Measurements from ENCODE around the gene ENTREP1.

DNA sequence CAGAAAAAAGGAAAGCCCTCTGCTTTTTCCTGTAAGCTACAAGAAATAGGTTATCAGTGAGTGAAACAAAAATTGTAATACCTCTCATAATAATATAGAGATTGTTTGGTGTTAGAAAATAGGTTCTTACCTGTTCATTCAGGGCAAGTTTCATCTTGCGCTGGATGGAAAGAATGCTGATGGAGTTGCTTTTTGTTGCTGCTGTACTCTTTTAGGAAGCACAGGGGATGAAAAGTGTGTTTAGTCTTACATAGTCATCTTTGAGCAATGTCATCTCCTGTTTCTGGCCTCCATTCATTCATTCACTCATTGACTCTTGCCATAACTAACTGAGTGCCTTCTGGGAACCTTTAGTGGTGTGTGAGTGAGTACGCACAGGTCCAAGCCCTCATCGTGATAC lies 6.4 kb downstream of the ENTREP1 start:
- TF ChIP-seq, protein P1, sequence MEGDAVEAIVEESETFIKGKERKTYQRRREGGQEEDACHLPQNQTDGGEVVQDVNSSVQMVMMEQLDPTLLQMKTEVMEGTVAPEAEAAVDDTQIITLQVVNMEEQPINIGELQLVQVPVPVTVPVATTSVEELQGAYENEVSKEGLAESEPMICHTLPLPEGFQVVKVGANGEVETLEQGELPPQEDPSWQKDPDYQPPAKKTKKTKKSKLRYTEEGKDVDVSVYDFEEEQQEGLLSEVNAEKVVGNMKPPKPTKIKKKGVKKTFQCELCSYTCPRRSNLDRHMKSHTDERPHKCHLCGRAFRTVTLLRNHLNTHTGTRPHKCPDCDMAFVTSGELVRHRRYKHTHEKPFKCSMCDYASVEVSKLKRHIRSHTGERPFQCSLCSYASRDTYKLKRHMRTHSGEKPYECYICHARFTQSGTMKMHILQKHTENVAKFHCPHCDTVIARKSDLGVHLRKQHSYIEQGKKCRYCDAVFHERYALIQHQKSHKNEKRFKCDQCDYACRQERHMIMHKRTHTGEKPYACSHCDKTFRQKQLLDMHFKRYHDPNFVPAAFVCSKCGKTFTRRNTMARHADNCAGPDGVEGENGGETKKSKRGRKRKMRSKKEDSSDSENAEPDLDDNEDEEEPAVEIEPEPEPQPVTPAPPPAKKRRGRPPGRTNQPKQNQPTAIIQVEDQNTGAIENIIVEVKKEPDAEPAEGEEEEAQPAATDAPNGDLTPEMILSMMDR (IDR thresholded peaks at IDR 0.05): no peak
- TF ChIP-seq ZFX (IDR thresholded peaks at IDR 0.05; ENCODE audit: borderline replicate concordance): no peak

Data from 22Rv1 (cell line).